ENCODE data around the gene HES5.
"Not testable (repeated sequence)": the region's sequence is repeated elsewhere in the genome, so short reads cannot be mapped to it uniquely, and the experiment has no call there.

The HES5 gene

GRCh38 chr1:2554621-2555387 lies 24.7 kb upstream of the HES5 start:
- H3K4ac ChIP-seq (ENCODE audit: low read depth in 1 of 2, low read length in 2 of 2) = no peak overlapping the region
- no peak overlapping the region for H3K23ac ChIP-seq (ENCODE audit: low read length in 2 of 2)
- H3K27ac ChIP-seq (ENCODE audit: low read length, poor library complexity, severe bottlenecking) = no peak overlapping the region
- H3K14ac ChIP-seq (ENCODE audit: low read length in 2 of 2) = no peak overlapping the region
- H3K18ac ChIP-seq (ENCODE audit: low read depth in 1 of 2, low read length in 2 of 2) = no peak overlapping the region
- no peak overlapping the region for H4K91ac ChIP-seq (ENCODE audit: low read length)
- no peak overlapping the region for H2BK12ac ChIP-seq (ENCODE audit: low read length in 2 of 2)
- no peak overlapping the region for H3K4me3 ChIP-seq (ENCODE audit: insufficient read depth in 1 of 2, low read depth in 1 of 2, low read length in 2 of 2)
- H3K4me1 ChIP-seq (ENCODE audit: control insufficient read depth, insufficient read depth, low read depth, low read length) = peaks cover 42% of the 10 kb centered on the region
- H2AK5ac ChIP-seq (ENCODE audit: low read length, severe bottlenecking) = no peak overlapping the region
- no peak overlapping the region for H3K4me2 ChIP-seq (ENCODE audit: low read length, poor library complexity, severe bottlenecking)
- no peak for DNase-seq
- peaks cover 14% of the 10 kb centered on the region for H3K79me1 ChIP-seq (replicated peaks; ENCODE audit: low read length, poor library complexity, severe bottlenecking)
- H3K27me3 ChIP-seq (ENCODE audit: control insufficient read depth in 1 of 2, insufficient read depth in 1 of 2, low read length in 2 of 2) = no peaks in the 10 kb centered on the region
- no peak overlapping the region for H2BK15ac ChIP-seq (ENCODE audit: low read depth, poor library complexity, severe bottlenecking)
- no peak overlapping the region for H2AFZ ChIP-seq (ENCODE audit: low read depth, low read length)
- H2BK5ac ChIP-seq (ENCODE audit: low read depth, low read length, poor library complexity, severe bottlenecking) = no peak overlapping the region
- no peak overlapping the region for H3K9ac ChIP-seq (ENCODE audit: low read length)
- no peak overlapping the region for H2BK120ac ChIP-seq (ENCODE audit: low read depth, low read length)
- 86% methylated on average over 19 of the region's 19 CpGs for WGBS
- peaks cover 16 to 17% of the 10 kb centered on the region in 2 experiments for H3K36me3 ChIP-seq (ENCODE audit: control insufficient read depth in 1 of 2, insufficient read depth in 2 of 2, low read depth in 1 of 2, low read length in 2 of 2)
- no peak overlapping the region for H4K8ac ChIP-seq (ENCODE audit: low read length)
- no peaks in the 10 kb centered on the region for H3K9me3 ChIP-seq (ENCODE audit: control insufficient read depth, low read length)

GRCh38 chr1:2553871-2554620 lies 24.0 kb upstream of the HES5 start:
- no peak overlapping the region for H2BK12ac ChIP-seq (ENCODE audit: low read length in 2 of 2)
- WGBS = 83% methylated on average over 30 of the region's 30 CpGs
- H4K8ac ChIP-seq (ENCODE audit: low read length) = no peak overlapping the region

GRCh38 chr1:2553076-2553475 lies 23.0 kb upstream of the HES5 start:
- not testable (repeated sequence) for H2AFZ ChIP-seq (ENCODE audit: low read depth, low read length); H3K27me3 ChIP-seq (ENCODE audit: control insufficient read depth in 1 of 2, insufficient read depth in 1 of 2, low read length in 2 of 2)
- 44% methylated on average over 5 of the region's 9 CpGs for WGBS

More at GRCh38 chr1:2553871-2554620, 24.0 kb upstream of the HES5 start:
- no peak for DNase-seq
- Histone ChIP-seq H3K36me3 (ENCODE audit: control insufficient read depth in 1 of 2, insufficient read depth in 2 of 2, low read depth in 1 of 2, low read length in 2 of 2) (peaks cover 9 to 12% of the 10 kb centered on the region in 2 experiments), H2BK15ac (ENCODE audit: low read depth, poor library complexity, severe bottlenecking) (no peak overlapping the region), H2BK5ac (ENCODE audit: low read depth, low read length, poor library complexity, severe bottlenecking) (no peak overlapping the region), H3K4me2 (ENCODE audit: low read length, poor library complexity, severe bottlenecking) (no peak overlapping the region), H2BK120ac (ENCODE audit: low read depth, low read length) (no peak overlapping the region), H2AK5ac (ENCODE audit: low read length, severe bottlenecking) (no peak overlapping the region), H3K23ac (ENCODE audit: low read length in 2 of 2) (no peak overlapping the region), H3K18ac (ENCODE audit: low read depth in 1 of 2, low read length in 2 of 2) (no peak overlapping the region), H2AFZ (ENCODE audit: low read depth, low read length) (no peak overlapping the region), H3K9ac (ENCODE audit: low read length) (no peak overlapping the region), H3K79me1 (replicated peaks; ENCODE audit: low read length, poor library complexity, severe bottlenecking) (peaks cover 14% of the 10 kb centered on the region), H3K9me3 (ENCODE audit: control insufficient read depth, low read length) (no peaks in the 10 kb centered on the region), H3K14ac (ENCODE audit: low read length in 2 of 2) (no peak overlapping the region), H3K4me3 (ENCODE audit: insufficient read depth in 1 of 2, low read depth in 1 of 2, low read length in 2 of 2) (no peak overlapping the region), H3K27me3 (ENCODE audit: control insufficient read depth in 1 of 2, insufficient read depth in 1 of 2, low read length in 2 of 2) (no peaks in the 10 kb centered on the region), H3K4ac (ENCODE audit: low read depth in 1 of 2, low read length in 2 of 2) (no peak overlapping the region), H3K4me1 (ENCODE audit: control insufficient read depth, insufficient read depth, low read depth, low read length) (peaks cover 41% of the 10 kb centered on the region), H4K91ac (ENCODE audit: low read length) (no peak overlapping the region), H3K27ac (ENCODE audit: low read length, poor library complexity, severe bottlenecking) (no peak overlapping the region)

GRCh38 chr1:2552189-2552588 lies 22.1 kb upstream of the HES5 start:
- H3K23ac ChIP-seq (ENCODE audit: low read length in 2 of 2) = no peak overlapping the region
- H3K4me3 ChIP-seq (ENCODE audit: insufficient read depth in 1 of 2, low read depth in 1 of 2, low read length in 2 of 2) = no peak overlapping the region
- H2AFZ ChIP-seq (ENCODE audit: low read depth, low read length) = no peak overlapping the region
- no peak overlapping the region for H2BK12ac ChIP-seq (ENCODE audit: low read length in 2 of 2)
- WGBS = 88% methylated on average over 20 of the region's 26 CpGs
- H3K18ac ChIP-seq (ENCODE audit: low read depth in 1 of 2, low read length in 2 of 2) = no peak overlapping the region
- no peak overlapping the region for H2BK15ac ChIP-seq (ENCODE audit: low read depth, poor library complexity, severe bottlenecking)
- no peak overlapping the region for H2BK120ac ChIP-seq (ENCODE audit: low read depth, low read length)
- H2AK5ac ChIP-seq (ENCODE audit: low read length, severe bottlenecking) = no peak overlapping the region
- H3K9me3 ChIP-seq (ENCODE audit: control insufficient read depth, low read length) = no peaks in the 10 kb centered on the region
- peaks cover 5% of the 10 kb centered on the region for H3K79me1 ChIP-seq (replicated peaks; ENCODE audit: low read length, poor library complexity, severe bottlenecking)
- no peak overlapping the region for H4K8ac ChIP-seq (ENCODE audit: low read length)
- peaks cover 48% of the 10 kb centered on the region for H3K4me1 ChIP-seq (ENCODE audit: control insufficient read depth, insufficient read depth, low read depth, low read length)
- H4K91ac ChIP-seq (ENCODE audit: low read length) = no peak overlapping the region
- no peak overlapping the region for H3K27ac ChIP-seq (ENCODE audit: low read length, poor library complexity, severe bottlenecking)
- no peak overlapping the region for H3K4ac ChIP-seq (ENCODE audit: low read depth in 1 of 2, low read length in 2 of 2)
- no peak overlapping the region for H2BK5ac ChIP-seq (ENCODE audit: low read depth, low read length, poor library complexity, severe bottlenecking)
- DNase-seq = no peak
- H3K9ac ChIP-seq (ENCODE audit: low read length) = no peak overlapping the region
- no peaks in the 10 kb centered on the region for H3K27me3 ChIP-seq (ENCODE audit: control insufficient read depth in 1 of 2, insufficient read depth in 1 of 2, low read length in 2 of 2)
- H3K4me2 ChIP-seq (ENCODE audit: low read length, poor library complexity, severe bottlenecking) = no peak overlapping the region
- no peak overlapping the region for H3K14ac ChIP-seq (ENCODE audit: low read length in 2 of 2)
- no peaks in the 10 kb centered on the region for H3K36me3 ChIP-seq (ENCODE audit: control insufficient read depth in 1 of 2, insufficient read depth in 2 of 2, low read depth in 1 of 2, low read length in 2 of 2)

More at GRCh38 chr1:2553076-2553475, 23.0 kb upstream of the HES5 start:
- Histone ChIP-seq H3K4me1 (ENCODE audit: control insufficient read depth, insufficient read depth, low read depth, low read length) (peaks cover 49% of the 10 kb centered on the region), H3K79me1 (replicated peaks; ENCODE audit: low read length, poor library complexity, severe bottlenecking) (peaks cover 12% of the 10 kb centered on the region)
- H2BK120ac ChIP-seq (ENCODE audit: low read depth, low read length); H2BK12ac ChIP-seq (ENCODE audit: low read length in 2 of 2); H2BK15ac ChIP-seq (ENCODE audit: low read depth, poor library complexity, severe bottlenecking); H3K9ac ChIP-seq (ENCODE audit: low read length); H2BK5ac ChIP-seq (ENCODE audit: low read depth, low read length, poor library complexity, severe bottlenecking); H3K23ac ChIP-seq (ENCODE audit: low read length in 2 of 2); DNase-seq; H3K18ac ChIP-seq (ENCODE audit: low read depth in 1 of 2, low read length in 2 of 2); H4K8ac ChIP-seq (ENCODE audit: low read length); H3K36me3 ChIP-seq (ENCODE audit: control insufficient read depth in 1 of 2, insufficient read depth in 2 of 2, low read depth in 1 of 2, low read length in 2 of 2); H2AK5ac ChIP-seq (ENCODE audit: low read length, severe bottlenecking); H3K14ac ChIP-seq (ENCODE audit: low read length in 2 of 2); H3K4me2 ChIP-seq (ENCODE audit: low read length, poor library complexity, severe bottlenecking); H3K4me3 ChIP-seq (ENCODE audit: insufficient read depth in 1 of 2, low read depth in 1 of 2, low read length in 2 of 2); H4K91ac ChIP-seq (ENCODE audit: low read length); H3K9me3 ChIP-seq (ENCODE audit: control insufficient read depth, low read length); H3K27ac ChIP-seq (ENCODE audit: low read length, poor library complexity, severe bottlenecking); H3K4ac ChIP-seq (ENCODE audit: low read depth in 1 of 2, low read length in 2 of 2): not testable (repeated sequence)

Measured in mesenchymal stem cell (in vitro differentiated cells and primary cell).